Pancreas (tissue), 10 donors: ENCODE results near the gene FMO1. TPM values are rescaled to one million over a fixed set of nuclear protein-coding genes. Genes with fewer than 3 reads are reported as not detected.

Source experiments
- ATAC-seq, 4 donors: fragments of 200-7000 bp; cut with Tn5 transposase; one replicate each; pipeline versions ENCODE4 v1.8.0 to v1.9.1; 2020; ENCODE audit warnings: mild to moderate bottlenecking in 4 of 4, moderate library complexity in 4 of 4
- DNase-seq, 6 donors: peaks; one replicate each; pipeline ENCODE4 v3.0.0-alpha.2; 2020
- FAIRE-seq: peaks from 2 replicates; lab custom pipeline; 2012; peaks lifted over from hg19 to GRCh38; lab: Jason Lieb, UNC
- H3K27ac ChIP-seq, 4 donors: fragments of 200-600 bp; sonication (generic); 1 replicate in 3 of 4; 2 replicates in 1 of 4; pipeline versions ENCODE4 v1.5.0 to v1.8.0; 2020
- H3K27me3 ChIP-seq, 4 donors: fragments of 200-600 bp; one replicate each; pipeline ENCODE4 v1.8.0; 2021
- H3K36me3 ChIP-seq, 3 donors: fragments of 200-600 bp; sonication (generic) in 1 of 3; one replicate each; pipeline versions ENCODE4 v1.5.0 to v1.8.0; 2020 to 2021
- H3K4me1 ChIP-seq, 3 donors: fragments of 200-600 bp; one replicate each; pipeline ENCODE4 v1.8.0; 2021
- H3K4me3 ChIP-seq, 4 donors: fragments of 200-600 bp; sonication (generic) in 2 of 4; one replicate each; pipeline versions ENCODE4 v1.5.0 to v1.8.0; 2020 to 2021
- H3K9me3 ChIP-seq, 4 donors: fragments of 200-600 bp; one replicate each; pipeline ENCODE4 v1.8.0; 2021
- CTCF ChIP-seq, 4 donors: fragments of 200-600 bp; sonication (generic) in 3 of 4; IDR thresholded peaks; one replicate each; pipeline versions ENCODE4 v1.5.0 to v1.8.0; 2021; ENCODE audit warnings: antibody characterized with exemption in 4 of 4
- WGBS, 2 donors: extraction: QIAGEN DNeasy Blood & Tissue Kit; methylation state at CpG; one replicate each; pipeline ENCODE4 v1.1.7; 2013; 5-methylcytosine and 5-hydroxymethylcytosine counted together
- intact Hi-C, 3 donors: fragments of 100-400 bp; cut with DNase I; formaldehyde crosslinking; loops; one replicate each; pipeline versions ENCODE4 v1.11.1 to v1.14.2; 2022
- polyA plus RNA-seq, 2 donors: library from polyadenylated mRNA; stranded (reverse); fragments of 200-250 nt; gene quantifications; one replicate each; pipeline ENCODE4 v1.2.3, GENCODE V29; 2013
- total RNA-seq, 6 donors: library from RNA; stranded (reverse); fragmentation: NEBNext Ultra II Directional in 4 of 6; extraction: Animal tissue kit (Norgen Biotek cat#: 25700) in 4 of 6; gene quantifications; one replicate each; pipeline versions ENCODE4 v1.2.1 to v1.2.4, GENCODE V29; 2021 to 2023
- donor health status: healthy with polysubstance abuse.
- donor health status: DM: no; HTN: no; CAD: no; lungs with moderate emphysema.
- donor health status: DM: no; HTN: no; CAD: no.
- donor health status: control.
- donor health status: control.
- donor health status: Bipolar disorder and iron deficiency.
- donor health status: DM: yes; HTN: yes; CAD: no.
- donor health status: DM: no; HTN: no; CAD: no.
- donor health status: DM: no; HTN: no; CAD: no.
- donor health status: DM: yes; HTN: yes; CAD: no.

The FMO1 gene
- total and polyA plus RNA-seq, 8 donors = 0.37 to 5.4 (median 1.4) TPM

DNA sequence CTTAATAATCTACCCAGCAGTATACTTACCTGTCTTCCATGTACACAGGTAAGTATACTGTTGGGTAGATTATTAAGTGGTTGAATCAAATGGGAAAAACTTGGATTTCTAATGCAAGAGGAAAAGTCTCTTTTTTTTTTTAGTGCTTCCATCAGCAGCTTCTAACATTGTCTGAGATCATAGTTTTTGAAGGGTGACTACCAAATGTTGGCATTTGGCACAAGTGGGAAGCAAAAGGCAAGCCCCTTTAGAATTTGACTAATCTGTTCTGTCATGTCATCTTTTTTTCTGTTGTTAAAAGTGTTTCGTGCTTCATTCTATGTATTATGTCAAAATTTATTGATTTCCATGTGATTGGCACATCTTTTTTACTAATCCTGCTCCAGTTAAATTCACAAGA is 547 bp downstream of the FMO1 start:
- FAIRE-seq = no peak

DNA sequence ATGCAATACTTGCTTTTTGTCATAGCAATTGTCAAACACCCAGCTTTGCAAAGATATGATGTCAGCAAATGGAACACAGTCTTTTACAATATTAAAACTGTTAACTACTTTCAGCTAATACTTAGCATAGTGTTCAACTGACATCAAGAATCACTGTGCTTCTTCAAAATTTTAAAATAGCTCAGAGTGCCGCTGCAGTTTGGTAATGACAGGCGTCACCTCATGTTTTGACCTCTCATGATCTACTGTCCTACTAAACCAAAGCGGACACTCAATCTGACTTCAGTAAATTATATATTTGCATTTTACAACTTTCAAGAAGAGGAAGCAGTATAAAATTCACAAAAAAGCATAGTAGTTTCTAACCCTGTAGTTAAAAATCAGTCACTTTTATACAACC is 2.0 kb downstream of the FMO1 start:
- H3K27ac ChIP-seq = no peak overlapping the region
- DNase-seq = no peak
- H3K36me3 ChIP-seq = no peaks in the 10 kb centered on the region
- H3K27me3 ChIP-seq = no peaks in the 10 kb centered on the region
- no peaks in the 10 kb centered on the region for H3K4me1 ChIP-seq
- no peak for TF ChIP-seq CTCF (IDR thresholded peaks at IDR 0.05)
- intact Hi-C loops = no loop called here
- H3K4me3 ChIP-seq = no peak overlapping the region
- no peak for ATAC-seq
- H3K9me3 ChIP-seq = no peaks in the 10 kb centered on the region
- no peak for FAIRE-seq
- 88 to 89% methylated on average over 3 of the region's 3 CpGs for WGBS, 2 donors

More for the DNA sequence above, 547 bp downstream of the FMO1 start:
- 46 to 62% methylated on average over 1 of the region's 1 CpG for WGBS, 2 donors
- H3K27ac ChIP-seq = peak overlapping the region in 1 of 4 donors; percentile 13
- no peak for TF ChIP-seq CTCF (IDR thresholded peaks at IDR 0.05)
- H3K4me1 ChIP-seq = no peaks in the 10 kb centered on the region
- DNase-seq = no peak
- no peaks in the 10 kb centered on the region for H3K27me3 ChIP-seq
- no peak for ATAC-seq
- no peaks in the 10 kb centered on the region for H3K36me3 ChIP-seq
- no peaks in the 10 kb centered on the region for H3K9me3 ChIP-seq
- intact Hi-C loops = loop anchor here in 1 of 3 donors (10.0 kb wide), 1 partner anchor 56 kb away; no protein-coding TSS in a partner anchor
- no peak overlapping the region for H3K4me3 ChIP-seq

DNA sequence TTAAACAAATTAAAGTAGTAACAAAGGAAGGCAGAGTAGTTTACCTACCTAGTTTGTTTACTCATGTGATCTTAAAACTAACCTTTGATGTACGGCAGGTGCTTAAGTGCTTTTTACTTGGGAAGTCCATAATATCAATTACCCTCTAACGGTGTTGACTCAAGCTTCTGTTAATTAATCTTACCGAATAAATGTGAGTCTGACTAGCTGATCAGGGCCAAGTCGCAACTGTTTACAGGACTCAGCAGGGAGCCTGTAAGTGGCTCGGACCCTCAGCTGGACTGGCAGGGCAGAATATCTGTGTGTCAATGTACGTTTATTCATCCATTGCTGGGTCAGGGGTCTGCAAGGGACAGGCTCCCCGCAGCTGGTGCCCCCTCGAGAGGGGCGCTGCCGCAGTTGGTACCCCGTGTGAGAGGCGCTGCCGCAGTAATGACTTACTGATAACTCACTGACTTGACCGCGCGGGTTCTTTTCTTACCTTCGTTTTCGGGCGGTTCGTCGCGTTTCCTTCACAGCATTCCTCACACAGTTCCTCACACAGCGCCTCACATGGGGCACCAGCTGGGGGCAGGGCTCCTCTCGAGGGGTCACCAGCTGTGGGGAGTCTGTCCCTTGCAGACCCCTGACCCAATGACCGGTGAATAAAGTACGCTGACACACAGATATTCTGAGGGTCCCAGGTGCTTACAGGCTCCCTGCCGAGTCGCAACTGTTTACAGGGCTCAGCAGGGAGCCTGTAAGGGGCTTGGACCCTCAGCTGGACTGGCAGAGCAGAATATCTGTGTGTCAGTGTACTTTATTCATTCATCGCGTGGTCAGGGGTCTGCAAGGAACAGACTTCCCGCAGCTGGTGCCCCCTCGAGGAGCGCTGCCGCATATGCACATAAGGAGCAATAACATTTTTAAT is 3.0 kb downstream of the FMO1 start:
- intact Hi-C loops = no loop called here
- H3K4me3 ChIP-seq = peak overlapping the region; percentile 21 to 59 (median 34)
- no peaks in the 10 kb centered on the region for H3K4me1 ChIP-seq
- peak overlapping the region in 1 of 4 donors; percentile 12 for H3K27ac ChIP-seq
- peak; percentile 43 to 83 (median 77) for ATAC-seq
- H3K27me3 ChIP-seq = no peaks in the 10 kb centered on the region
- peak in 3 of 4 donors; percentile 23 to 48 (median 35) for TF ChIP-seq CTCF (IDR thresholded peaks at IDR 0.05)
- FAIRE-seq = no peak
- DNase-seq = peak in 3 of 6 donors; percentile 20 to 73 (median 21)
- no peaks in the 10 kb centered on the region for H3K36me3 ChIP-seq
- 2 to 3% methylated on average over 34 of the region's 34 CpGs for WGBS, 2 donors
- no peaks in the 10 kb centered on the region for H3K9me3 ChIP-seq

DNA sequence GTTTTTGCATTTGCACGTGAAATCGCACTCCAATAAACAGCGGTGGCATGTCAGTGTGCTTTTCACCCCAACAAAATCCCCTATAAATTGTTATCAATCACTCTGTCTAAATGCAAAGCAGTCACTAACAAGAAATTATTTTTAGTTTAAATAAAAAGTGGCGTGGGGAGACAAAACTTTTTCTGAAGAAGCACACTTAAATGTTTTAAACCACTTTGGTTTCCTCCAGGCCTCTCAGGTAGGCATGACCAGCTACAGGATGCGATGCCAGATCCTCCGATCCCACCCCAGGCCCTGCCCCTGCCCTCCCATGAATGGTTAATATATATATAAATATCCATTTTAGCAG is 3.6 kb downstream of the FMO1 start:
- TF ChIP-seq CTCF (IDR thresholded peaks at IDR 0.05) = peak in 1 of 4 donors; percentile 7
- DNase-seq = no peak
- no peaks in the 10 kb centered on the region for H3K27me3 ChIP-seq
- no peaks in the 10 kb centered on the region for H3K9me3 ChIP-seq
- H3K4me3 ChIP-seq = peak overlapping the region in 2 of 4 donors; percentile 39 to 59
- H3K27ac ChIP-seq = no peak overlapping the region
- peaks cover 0 to 4% (median 0%) of the 10 kb centered on the region in 3 donors for H3K4me1 ChIP-seq
- WGBS, 2 donors = 31 to 33% methylated on average over 6 of the region's 6 CpGs
- ATAC-seq = no peak
- H3K36me3 ChIP-seq = no peaks in the 10 kb centered on the region
- no peak for FAIRE-seq
- intact Hi-C loops = no loop called here

GRCh38 chr1:171252482-171252881 is 4.2 kb downstream of the FMO1 start:
- Histone ChIP-seq H3K4me1 (peaks cover 0 to 9% (median under 1%) of the 10 kb centered on the region in 3 donors), H3K27me3 (no peaks in the 10 kb centered on the region), H3K9me3 (no peaks in the 10 kb centered on the region), H3K4me3 (no peak overlapping the region), H3K27ac (no peak overlapping the region), H3K36me3 (no peaks in the 10 kb centered on the region)
- FAIRE-seq = no peak
- DNase-seq = no peak
- no peak for TF ChIP-seq CTCF (IDR thresholded peaks at IDR 0.05)
- WGBS, 2 donors = 68 to 84% methylated on average over 5 of the region's 5 CpGs
- intact Hi-C loops = no loop called here
- ATAC-seq = no peak
